GM23248 (cell line): ENCODE data around the gene MYRFL. TPM values are rescaled to one million over a fixed set of nuclear protein-coding genes. Genes with fewer than 3 reads are reported as not detected.
A peak's percentile ranks its signal among the peaks of the same experiment; 100 is the strongest.

Experiments used
- DNase-seq: peaks from one replicate; pipeline ENCODE4 v3.0.0-alpha.2; 2015
- H2AFZ ChIP-seq: fragments of 200-600 bp; sonication (generic); 2 replicates; pipeline ENCODE4 v1.6.1; 2016; ENCODE audit warnings: antibody characterized with exemption
- H3F3A ChIP-seq: fragments of 200-600 bp; sonication (generic); 2 replicates; pipeline ENCODE4 v1.6.1; 2016; ENCODE audit warnings: mild to moderate bottlenecking, antibody characterized with exemption, mixed run types; ENCODE audit not compliant: insufficient read depth
- H3K27ac ChIP-seq: fragments of 200-600 bp; sonication (generic); 2 replicates; pipeline ENCODE4 v1.5.1; 2016; ENCODE audit warnings: mild to moderate bottlenecking
- H3K27me3 ChIP-seq: fragments of 200-600 bp; sonication (generic); replicated peaks from 2 replicates; pipeline ENCODE4 v1.6.1; 2016; ENCODE audit warnings: mild to moderate bottlenecking; ENCODE audit not compliant: insufficient read depth
- H3K36me3 ChIP-seq: fragments of 200-600 bp; sonication (generic); 2 replicates; pipeline ENCODE4 v1.6.1; 2016; ENCODE audit warnings: low read depth, mild to moderate bottlenecking
- H3K4me1 ChIP-seq: fragments of 200-600 bp; sonication (generic); 2 replicates; pipeline ENCODE4 v1.6.1; 2016; ENCODE audit warnings: mild to moderate bottlenecking; ENCODE audit not compliant: insufficient read depth
- H3K4me2 ChIP-seq: fragments of 200-600 bp; sonication (generic); one replicate; pipeline ENCODE4 v1.6.1; 2016; ENCODE audit warnings: mild to moderate bottlenecking; ENCODE audit not compliant: unreplicated experiment
- H3K4me3 ChIP-seq: fragments of 200-600 bp; sonication (generic); 2 replicates; pipeline ENCODE4 v1.5.1; 2016; ENCODE audit warnings: mild to moderate bottlenecking
- H3K79me2 ChIP-seq: fragments of 200-600 bp; sonication (generic); 2 replicates; pipeline ENCODE4 v1.6.1; 2016; ENCODE audit warnings: mild to moderate bottlenecking; ENCODE audit not compliant: insufficient read depth
- H3K9ac ChIP-seq: fragments of 200-600 bp; sonication (generic); 2 replicates; pipeline ENCODE4 v1.6.1; 2016; ENCODE audit warnings: mild to moderate bottlenecking
- H3K9me2 ChIP-seq: fragments of 200-600 bp; sonication (generic); 2 replicates; pipeline ENCODE4 v1.6.1; 2016; ENCODE audit warnings: mixed run types, mild to moderate bottlenecking, moderate library complexity; ENCODE audit not compliant: insufficient read depth
- H3K9me3 ChIP-seq: fragments of 200-600 bp; sonication (generic); one replicate; pipeline ENCODE4 v1.6.1; 2017; ENCODE audit warnings: low read depth
- H4K20me1 ChIP-seq: fragments of 200-600 bp; sonication (generic); 2 replicates; pipeline ENCODE4 v1.6.0; 2016; ENCODE audit not compliant: insufficient read depth
- EZH2 ChIP-seq: fragments of 200-600 bp; sonication (generic); IDR thresholded peaks from 2 replicates; pipeline ENCODE4 v1.6.1; 2018; ENCODE audit warnings: antibody characterized with exemption, mild to moderate bottlenecking; ENCODE audit not compliant: insufficient read depth, poor library complexity, severe bottlenecking
- EZH2phosphoT487 ChIP-seq: fragments of 200-600 bp; sonication (generic); IDR thresholded peaks from 2 replicates; pipeline ENCODE4 v1.6.1; 2018; ENCODE audit warnings: antibody characterized with exemption, moderate library complexity, mild to moderate bottlenecking, low read depth; ENCODE audit not compliant: insufficient read depth
- WGBS, 2 experiments: methylation state at CpG; one replicate each; pipeline ENCODE4 v1.1.6; 2015 to 2017; ENCODE audit warnings: low lambda C conversion rate in 2 of 2, low coverage in 1 of 2; ENCODE audit errors: missing lambda C conversion rate in 2 of 2; 5-methylcytosine and 5-hydroxymethylcytosine counted together
- in situ Hi-C: fragments of 300-500 bp; cut with MboI; formaldehyde crosslinking; loops from 2 replicates; pipeline ENCODE4 v1.15.0; 2020
- polyA plus RNA-seq: library from polyadenylated mRNA; unstranded; fragments of >200 nt; fragmentation: Nextera tagmentation; extraction: Ambion mirVana; gene quantifications from 2 replicates; pipeline ENCODE4 v1.2.1, GENCODE V29; 2016
- total RNA-seq: library from RNA; depleted of rRNA; stranded (reverse); fragments of >200 nt; shearing (Covaris generic); gene quantifications from 2 replicates; pipeline ENCODE4 v1.2.3, GENCODE V29; 2014

The MYRFL gene
- total and polyA plus RNA-seq, 2 experiments from 2014 or later = not detected

- Histone ChIP-seq H3F3A (no peaks in the 10 kb centered on the region), H3K79me2 (no peaks in the 10 kb centered on the region), H2AFZ (no peak overlapping the region), H3K9ac (no peak overlapping the region), H4K20me1 (no peaks in the 10 kb centered on the region), H3K36me3 (no peaks in the 10 kb centered on the region), H3K4me1 (0 out of 2 replicates have a peak, but pooled peaks cover 6% of the 10 kb centered on the region), H3K9me2 (no peaks in the 10 kb centered on the region), H3K9me3 (no peaks in the 10 kb centered on the region), H3K4me2 (no peak overlapping the region), H3K4me3 (no peak overlapping the region), H3K27me3 (no peaks in the 10 kb centered on the region), H3K27ac (no peak overlapping the region)
- TF ChIP-seq EZH2phosphoT487 (no peak), EZH2 (no peak)
- 79 to 82% methylated on average over 9 of the region's 9 CpGs for WGBS, 2 experiments
- in situ Hi-C loops = no loop called here
- no peak for DNase-seq
Observed at GRCh38 chr12:69868695-69869094, 43.7 kb downstream of the MYRFL start.

GRCh38 chr12:69872804-69873203 lies 47.8 kb downstream of the MYRFL start:
- H3K36me3 ChIP-seq = no peaks in the 10 kb centered on the region
- H3F3A ChIP-seq = no peaks in the 10 kb centered on the region
- no peaks in the 10 kb centered on the region for H3K9me3 ChIP-seq
- H3K4me1 ChIP-seq = 0 out of 2 replicates have a peak, but pooled peaks cover 8% of the 10 kb centered on the region
- H2AFZ ChIP-seq = no peak overlapping the region
- WGBS, 2 experiments = 52 to 56% methylated on average over 3 of the region's 3 CpGs
- H3K9me2 ChIP-seq = no peaks in the 10 kb centered on the region
- TF ChIP-seq EZH2 = no peak
- no peak for TF ChIP-seq EZH2phosphoT487
- no peaks in the 10 kb centered on the region for H4K20me1 ChIP-seq
- H3K27me3 ChIP-seq = no peaks in the 10 kb centered on the region
- no peak overlapping the region for H3K9ac ChIP-seq
- H3K4me3 ChIP-seq = no peak overlapping the region
- H3K79me2 ChIP-seq = no peaks in the 10 kb centered on the region
- no peak overlapping the region for H3K27ac ChIP-seq
- no peak overlapping the region for H3K4me2 ChIP-seq
- in situ Hi-C loops = no loop called here
- peak; percentile 32 for DNase-seq

DNA sequence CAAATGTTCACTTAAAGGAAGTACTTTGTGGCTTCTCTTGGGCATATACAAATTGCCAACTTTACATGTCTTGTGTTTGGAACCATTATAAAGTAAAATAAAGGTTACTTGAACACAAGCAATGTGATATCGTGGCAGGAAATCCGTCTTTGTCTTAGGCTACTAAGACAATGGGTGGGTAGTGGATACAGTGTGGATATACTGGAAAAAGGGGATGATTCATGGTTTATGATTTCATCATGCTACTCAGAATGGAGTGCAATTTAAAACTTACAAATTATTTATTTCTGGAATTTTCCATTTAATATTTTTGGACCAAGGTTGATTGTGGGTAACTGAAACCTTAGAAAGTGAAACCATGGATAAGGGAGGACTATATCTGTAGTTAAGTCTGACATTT lies 48.4 kb downstream of the MYRFL start:
- Histone ChIP-seq H3K27ac (no peak overlapping the region), H3K9me3 (no peaks in the 10 kb centered on the region), H3K4me1 (0 out of 2 replicates have a peak, but pooled peaks cover 8% of the 10 kb centered on the region), H3K79me2 (no peaks in the 10 kb centered on the region), H3K9ac (no peak overlapping the region), H3K4me2 (peak overlapping the region; percentile 16), H3K9me2 (no peaks in the 10 kb centered on the region), H3K4me3 (no peak overlapping the region), H2AFZ (peak overlapping the region; percentile 43), H3K27me3 (no peaks in the 10 kb centered on the region), H4K20me1 (no peaks in the 10 kb centered on the region), H3K36me3 (no peaks in the 10 kb centered on the region), H3F3A (no peaks in the 10 kb centered on the region)
- in situ Hi-C loops = no loop called here
- no peak for TF ChIP-seq EZH2
- TF ChIP-seq EZH2phosphoT487 = no peak
- 56 to 58% methylated on average over 2 of the region's 2 CpGs for WGBS, 2 experiments
- peak; percentile 39 for DNase-seq

- H4K20me1 ChIP-seq = no peaks in the 10 kb centered on the region
- no peak for TF ChIP-seq EZH2phosphoT487
- no peak for TF ChIP-seq EZH2
- H3K27ac ChIP-seq = no peak overlapping the region
- H3K4me3 ChIP-seq = no peak overlapping the region
- no peaks in the 10 kb centered on the region for H3K9me2 ChIP-seq
- H3K9ac ChIP-seq = no peak overlapping the region
- H2AFZ ChIP-seq = no peak overlapping the region
- H3K4me1 ChIP-seq = 0 out of 2 replicates have a peak, but pooled peaks cover 8% of the 10 kb centered on the region
- no peaks in the 10 kb centered on the region for H3F3A ChIP-seq
- H3K36me3 ChIP-seq = no peaks in the 10 kb centered on the region
- DNase-seq = no peak
- no peaks in the 10 kb centered on the region for H3K9me3 ChIP-seq
- in situ Hi-C loops = no loop called here
- H3K4me2 ChIP-seq = no peak overlapping the region
- no peaks in the 10 kb centered on the region for H3K79me2 ChIP-seq
- H3K27me3 ChIP-seq = no peaks in the 10 kb centered on the region
- WGBS, 2 experiments = 86 to 90% methylated on average over 1 of the region's 1 CpG
Observed at GRCh38 chr12:69874606-69875005, 49.6 kb downstream of the MYRFL start.

DNA sequence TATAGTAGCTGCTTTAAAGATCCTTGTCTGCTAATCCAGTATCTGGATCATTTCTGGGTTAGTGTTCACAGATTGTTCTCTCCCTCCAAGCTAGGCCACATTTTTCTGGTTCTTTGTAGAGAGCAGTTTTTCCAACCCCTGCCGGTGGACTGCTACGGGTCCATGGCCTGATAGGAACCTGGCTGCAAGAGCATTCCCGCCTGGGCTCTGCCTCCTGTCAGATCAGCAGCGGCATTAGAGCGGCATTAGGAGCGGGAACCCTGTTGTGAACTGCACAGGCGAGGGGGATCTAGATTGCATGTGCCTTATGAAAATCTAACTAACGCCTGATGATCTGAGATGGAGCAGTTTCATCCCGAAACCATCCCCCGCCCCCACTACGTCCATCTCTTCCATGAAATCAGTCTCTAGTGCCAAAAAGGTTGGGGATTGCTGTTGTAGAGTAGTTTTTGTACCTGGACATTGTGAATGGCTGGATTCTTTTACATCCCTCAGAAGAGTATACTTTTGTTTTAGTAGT lies 50.4 kb downstream of the MYRFL start:
- H3K9me3 ChIP-seq = no peaks in the 10 kb centered on the region
- H3F3A ChIP-seq = no peaks in the 10 kb centered on the region
- no peaks in the 10 kb centered on the region for H3K79me2 ChIP-seq
- H2AFZ ChIP-seq = no peak overlapping the region
- no peak overlapping the region for H3K4me2 ChIP-seq
- DNase-seq = no peak
- 81 to 91% methylated on average over 10 to 11 of the region's 11 CpGs for WGBS, 2 experiments
- in situ Hi-C loops = no loop called here
- no peaks in the 10 kb centered on the region for H3K27me3 ChIP-seq
- no peak overlapping the region for H3K4me3 ChIP-seq
- TF ChIP-seq EZH2 (no peak), EZH2phosphoT487 (no peak)
- no peaks in the 10 kb centered on the region for H3K36me3 ChIP-seq
- no peak overlapping the region for H3K27ac ChIP-seq
- no peaks in the 10 kb centered on the region for H4K20me1 ChIP-seq
- no peak overlapping the region for H3K9ac ChIP-seq
- 0 out of 2 replicates have a peak, but pooled peaks cover 8% of the 10 kb centered on the region for H3K4me1 ChIP-seq
- no peaks in the 10 kb centered on the region for H3K9me2 ChIP-seq
